HG03066 (cell line): Measurements from ENCODE around the gene SVBP.

Experiments
- ATAC-seq: cut with Tn5 transposase; IDR thresholded peaks from one replicate; pipeline ENCODE4 v1.9.1; 2021; ENCODE audit warnings: low read depth; ENCODE audit not compliant: unreplicated experiment

The SVBP gene

DNA sequence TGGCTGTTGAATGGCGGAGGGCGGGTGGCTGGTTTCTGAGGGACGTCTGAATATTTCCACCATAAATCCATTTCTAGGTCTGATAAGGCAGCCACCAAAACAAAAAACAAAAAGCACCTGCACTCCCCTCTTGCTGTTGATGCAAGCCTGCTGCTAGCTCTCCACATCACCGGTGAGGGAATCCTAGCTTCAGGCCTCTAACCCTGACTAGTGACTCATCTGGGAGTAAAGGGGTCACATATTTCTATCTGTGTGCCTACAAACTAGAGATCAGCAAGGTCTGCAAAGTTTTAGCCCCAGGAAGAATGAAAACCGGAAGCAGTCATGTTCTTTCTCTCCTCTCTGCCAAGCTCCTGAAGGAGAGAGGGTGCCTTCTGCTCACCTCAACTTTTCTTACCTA, 10.6 kb downstream of the SVBP start:
- no peak for ATAC-seq

DNA sequence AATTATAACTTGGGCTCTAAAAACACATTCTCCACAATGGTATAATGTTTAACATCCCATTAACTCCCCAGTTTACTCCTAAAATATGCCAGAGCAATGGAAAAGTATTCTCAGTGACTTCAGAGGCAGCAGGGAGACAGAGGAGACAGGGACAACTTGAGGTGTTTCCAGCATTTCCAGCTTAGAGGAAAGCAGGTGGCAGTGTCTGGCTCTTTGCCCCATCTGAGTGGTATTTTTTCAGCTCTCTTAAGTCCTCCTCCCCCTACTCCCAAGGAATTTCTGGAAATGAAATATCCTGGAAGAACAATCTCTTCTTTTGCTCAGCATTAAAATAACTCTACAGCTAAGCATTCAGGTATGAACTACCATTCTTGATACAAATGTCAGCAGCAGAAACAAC, 11.0 kb downstream of the SVBP start:
- no peak for ATAC-seq

DNA sequence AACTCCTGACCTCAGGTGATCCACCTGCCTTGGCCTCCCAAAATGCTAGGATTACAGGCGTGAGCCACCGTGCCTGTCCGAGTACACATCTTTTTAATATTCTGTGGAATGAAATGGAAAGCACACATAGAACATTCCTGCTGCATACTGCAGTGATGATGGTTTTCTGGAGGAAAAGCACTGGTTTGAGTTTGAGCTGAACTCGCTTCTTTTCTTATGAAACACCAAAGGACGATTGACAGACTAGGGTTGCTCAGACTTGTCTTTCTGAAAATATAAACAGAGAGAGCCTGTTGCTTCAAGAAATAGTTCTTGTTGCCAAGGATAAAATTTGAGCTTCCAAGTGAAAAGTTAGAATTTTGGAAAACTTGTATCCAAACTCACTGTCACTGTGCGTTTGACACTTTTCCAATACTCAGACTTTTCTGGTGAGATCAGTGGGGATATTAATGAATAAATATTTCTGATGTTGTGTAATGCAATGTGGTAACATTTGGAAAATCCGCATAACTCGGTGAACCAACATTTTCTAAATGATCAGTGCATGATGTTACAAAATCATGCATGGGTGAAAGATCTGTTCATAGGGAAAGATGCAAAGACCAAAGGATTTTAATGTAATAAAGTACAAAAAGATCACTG, 15.2 kb downstream of the SVBP start:
- no peak for ATAC-seq

DNA sequence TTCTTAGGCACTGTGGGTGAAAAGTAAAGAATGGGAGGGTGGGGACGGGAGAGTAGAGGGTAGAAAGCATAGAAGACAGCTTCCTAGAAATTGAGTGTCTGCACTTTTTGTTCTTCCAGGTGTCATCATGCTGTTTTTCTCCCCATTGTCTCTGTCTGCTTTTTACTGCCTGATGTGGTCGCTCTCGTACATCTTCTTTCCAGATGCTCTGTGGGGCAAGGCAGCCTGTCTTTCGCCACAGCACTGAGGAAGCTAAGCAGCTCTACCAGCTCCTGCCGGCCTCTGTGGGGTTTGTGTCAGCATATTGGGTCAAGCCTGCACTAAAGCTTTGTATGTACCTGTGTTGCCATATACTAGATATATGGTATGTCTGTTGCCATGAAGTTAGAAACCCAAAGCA, 19.2 kb downstream of the SVBP start:
- no peak for ATAC-seq

DNA sequence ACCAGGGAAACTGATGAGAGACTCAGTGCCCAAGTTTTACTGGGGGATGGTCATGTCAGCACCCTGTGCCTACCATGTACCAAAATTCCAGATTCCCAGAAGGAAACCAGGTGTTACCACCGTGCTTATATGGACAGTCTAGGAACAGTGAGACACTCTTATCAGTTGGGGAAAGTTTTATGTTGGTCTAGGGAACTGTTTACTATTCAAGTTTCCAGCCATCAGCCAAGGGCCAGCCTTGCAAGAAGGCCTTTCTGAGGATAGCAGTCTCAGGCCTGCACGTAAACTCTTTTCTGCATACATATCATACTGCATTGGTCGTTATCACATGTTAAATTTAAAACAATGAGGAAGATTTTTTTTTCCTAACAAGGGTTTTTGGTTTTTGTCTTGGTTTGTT, 19.8 kb downstream of the SVBP start:
- no peak for ATAC-seq

DNA sequence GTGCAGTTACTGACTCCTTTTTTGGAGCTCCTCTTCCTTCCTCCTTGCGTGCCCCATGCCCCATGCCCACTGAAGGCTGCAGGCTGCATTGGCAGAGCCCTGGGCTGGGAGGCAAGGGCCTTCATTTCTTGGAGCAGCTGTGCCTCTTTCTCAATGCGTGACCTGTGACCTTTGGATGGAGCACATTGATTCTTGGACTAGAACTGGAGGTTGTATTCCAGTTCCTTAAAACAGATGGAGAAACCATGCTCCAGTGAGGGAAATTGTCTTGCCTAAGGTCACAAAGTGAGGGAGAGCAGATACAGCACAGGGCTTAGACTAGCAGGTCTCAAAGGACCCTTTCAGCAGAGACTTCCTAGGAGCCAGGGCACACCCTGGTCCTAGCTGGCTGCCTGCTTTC, 23.4 kb downstream of the SVBP start:
- no peak for ATAC-seq

DNA sequence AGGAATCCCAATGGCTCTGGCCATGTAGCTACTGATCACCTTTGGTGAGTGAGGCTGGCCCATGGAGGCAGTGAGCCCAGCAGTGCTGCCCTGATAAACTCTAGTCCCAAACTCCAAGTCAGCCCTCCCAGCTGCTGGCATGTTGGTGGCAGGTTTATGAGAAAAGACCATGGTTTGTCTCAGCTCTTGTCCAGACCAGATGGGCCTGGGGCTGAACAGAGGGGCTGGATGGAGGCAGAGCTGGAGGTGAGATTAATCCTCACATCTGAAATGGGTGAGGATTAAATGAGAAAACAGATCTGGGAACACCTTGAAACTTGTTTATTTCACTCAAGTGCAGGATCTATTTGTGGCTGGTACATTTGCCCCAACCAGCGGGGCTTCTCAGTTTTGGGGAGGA, 29.2 kb downstream of the SVBP start:
- ATAC-seq = no peak

DNA sequence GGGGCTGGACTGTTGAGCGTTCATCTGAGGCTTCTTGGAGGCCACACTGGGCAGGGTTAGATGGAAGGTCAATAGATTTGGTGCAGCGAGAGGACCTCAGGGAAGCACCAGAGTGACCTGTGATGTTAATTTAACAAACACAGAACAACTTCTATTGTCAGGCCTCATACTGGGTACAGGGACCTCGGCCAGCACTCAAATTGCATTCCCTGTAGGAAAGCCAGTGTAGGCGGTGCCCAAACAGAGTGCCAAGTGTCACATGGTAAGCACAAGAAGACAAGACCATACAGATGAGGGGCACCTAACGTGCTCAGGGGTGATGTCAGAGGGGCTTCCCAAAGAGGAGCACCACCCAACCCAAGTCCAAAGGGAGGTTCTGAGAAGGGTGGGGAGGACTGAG, 31.1 kb downstream of the SVBP start:
- no peak for ATAC-seq

DNA sequence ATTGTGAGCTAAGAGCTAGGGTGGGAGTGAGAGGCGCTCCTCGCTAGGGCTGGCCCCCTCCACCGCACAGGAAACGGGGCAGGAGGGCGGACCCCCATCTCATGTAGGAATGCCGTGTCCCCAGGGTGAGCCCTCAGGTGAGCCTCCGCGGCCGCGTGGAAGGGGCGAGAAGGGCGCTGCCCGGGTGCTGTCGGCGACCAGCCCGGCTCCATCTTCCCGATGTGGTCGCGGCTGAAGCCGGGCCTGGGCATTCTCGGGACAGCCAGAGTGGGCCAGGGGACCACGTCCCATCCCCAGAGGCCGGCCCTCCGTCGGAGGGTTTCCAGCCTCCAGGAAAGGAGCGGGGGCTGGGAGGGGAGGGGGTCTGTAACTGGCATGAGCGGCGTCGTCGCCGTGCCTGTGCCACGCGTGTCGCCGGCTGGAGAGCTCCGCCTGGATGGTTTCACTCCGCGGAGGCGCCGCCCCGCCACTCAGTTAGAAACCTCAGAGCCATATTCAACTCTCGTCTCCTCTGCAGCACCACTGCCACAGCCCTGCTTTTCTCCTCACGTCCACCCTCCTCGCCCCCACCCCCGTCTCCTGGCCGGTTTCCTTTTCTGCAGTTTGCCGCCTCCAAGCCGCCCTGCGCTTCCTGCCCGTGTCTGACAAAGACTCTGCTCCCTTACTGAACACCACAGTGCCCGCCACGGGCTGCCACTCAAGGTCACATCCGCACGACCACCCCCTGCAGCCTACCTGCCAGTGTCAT, 32.1 kb downstream of the SVBP start, which contains the start of gene TMEM269:
Gene TMEM269 (plus strand): TSS at position 46 of the 748 bp plus-strand sequence. CDS start 4,903 bp downstream, outside the sequence.
- no peak for ATAC-seq

DNA sequence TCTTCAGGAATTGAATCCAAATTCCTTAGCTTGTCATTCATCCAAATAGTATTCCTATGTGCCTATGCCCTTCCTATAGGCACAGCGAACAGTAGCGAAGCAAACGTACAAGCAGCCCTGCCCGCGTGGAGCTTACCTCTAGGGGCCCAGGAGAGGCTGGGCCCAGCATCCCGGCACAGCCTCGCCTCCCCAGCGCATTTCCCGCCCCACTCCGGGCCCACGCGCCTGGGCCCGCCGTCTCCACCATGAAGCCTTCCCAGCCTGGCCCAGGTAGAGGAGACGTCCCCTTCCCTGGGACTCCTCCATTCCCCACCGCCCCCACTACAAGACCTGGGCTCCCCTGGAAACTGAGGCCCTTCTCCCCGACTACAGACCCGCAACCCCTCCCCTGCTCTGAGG, 32.7 kb downstream of the SVBP start:
- ATAC-seq = no peak

DNA sequence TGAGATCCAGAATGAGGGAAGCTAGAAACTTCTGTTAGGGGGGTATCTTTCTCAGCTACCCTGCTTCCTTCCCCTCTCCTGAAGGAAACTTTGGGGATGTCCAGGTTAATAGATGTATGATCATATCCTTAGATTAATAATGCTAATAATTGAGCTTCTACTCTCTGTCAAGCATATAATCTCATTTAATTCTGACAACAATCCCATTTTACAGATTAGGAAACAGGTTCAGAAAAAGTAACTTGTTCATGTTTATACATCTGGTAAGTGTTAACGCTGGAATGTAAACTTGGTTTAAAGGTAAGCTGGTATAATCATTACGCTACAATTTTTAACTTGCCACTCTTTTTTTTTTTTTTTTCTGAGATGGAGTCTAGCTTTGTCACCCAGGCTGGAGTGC, 34.1 kb downstream of the SVBP start:
- no peak for ATAC-seq

DNA sequence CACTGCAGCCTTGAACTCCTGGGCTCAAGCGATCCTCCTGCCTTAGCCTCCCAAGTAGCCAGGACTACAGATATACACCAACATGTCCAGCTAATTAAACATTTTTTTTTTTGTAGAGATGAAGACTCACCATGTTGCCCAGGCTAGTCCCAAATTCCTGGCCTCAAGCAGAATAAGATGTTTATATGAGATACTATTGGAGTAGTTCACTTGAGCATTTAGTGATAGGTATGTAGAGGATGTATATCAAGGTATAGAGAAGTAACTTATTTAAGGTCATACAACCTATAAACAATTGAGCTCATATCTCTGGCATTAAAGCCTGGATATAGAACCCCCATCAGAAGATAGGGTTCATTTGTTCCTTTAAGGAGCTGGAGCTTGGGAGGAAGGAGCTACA, 37.0 kb downstream of the SVBP start:
- no peak for ATAC-seq

DNA sequence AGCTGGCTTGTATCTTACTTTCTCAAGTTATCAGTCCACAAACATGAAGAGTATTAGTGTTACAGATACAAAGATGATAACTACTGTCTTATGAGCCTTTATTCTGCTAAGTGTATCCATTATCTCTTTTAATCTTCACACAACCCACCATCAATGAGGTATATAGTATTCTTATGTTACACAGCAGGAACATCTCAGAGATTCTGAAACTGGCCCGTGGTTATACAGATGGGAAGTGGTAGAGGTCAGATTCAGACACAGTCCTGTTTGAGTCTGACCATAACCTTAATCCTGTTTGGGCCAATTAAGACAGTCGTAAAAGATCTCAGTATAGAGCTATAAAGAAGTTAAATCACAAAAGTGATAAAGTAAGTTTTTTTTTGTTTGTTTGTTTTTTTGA, 37.5 kb downstream of the SVBP start:
- no peak for ATAC-seq

DNA sequence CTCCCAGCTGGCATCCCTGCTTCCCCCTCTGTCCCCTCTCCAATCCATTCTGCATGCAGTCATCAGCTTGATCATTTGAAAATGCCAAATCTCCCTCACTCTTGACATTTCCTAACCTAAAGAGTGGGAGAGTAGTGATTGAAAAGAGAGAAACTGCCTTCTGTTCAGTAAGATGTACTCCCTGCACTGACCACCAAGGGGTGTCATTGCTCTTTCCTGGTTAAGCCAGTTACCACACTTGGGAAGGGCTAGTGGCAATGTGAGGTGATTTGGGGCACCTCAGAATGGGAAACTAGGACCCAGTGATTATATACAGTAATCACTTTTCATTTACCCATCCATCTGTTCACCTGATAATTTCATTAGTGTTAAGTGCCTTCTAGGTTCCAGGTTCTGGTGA, 39.3 kb downstream of the SVBP start:
- no peak for ATAC-seq

DNA sequence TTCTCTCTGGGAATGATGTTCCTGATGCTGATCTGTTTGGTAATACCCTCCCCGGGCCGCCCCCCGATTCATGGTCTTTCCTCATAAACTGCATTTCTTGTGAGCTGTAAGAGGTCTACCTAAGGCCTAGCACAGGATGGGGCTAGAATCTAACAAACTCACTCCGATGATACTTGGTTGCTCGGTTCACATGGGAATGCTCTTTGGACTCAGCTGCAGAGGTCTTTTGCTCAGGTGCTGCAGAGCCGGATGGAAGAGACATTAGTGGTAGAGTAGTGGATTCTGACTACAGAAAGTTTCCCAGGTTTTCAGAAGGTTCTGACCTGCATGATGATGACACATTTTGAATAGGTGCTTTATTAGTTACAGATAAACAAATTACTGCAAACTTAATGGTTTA, 40.7 kb downstream of the SVBP start:
- no peak for ATAC-seq

DNA sequence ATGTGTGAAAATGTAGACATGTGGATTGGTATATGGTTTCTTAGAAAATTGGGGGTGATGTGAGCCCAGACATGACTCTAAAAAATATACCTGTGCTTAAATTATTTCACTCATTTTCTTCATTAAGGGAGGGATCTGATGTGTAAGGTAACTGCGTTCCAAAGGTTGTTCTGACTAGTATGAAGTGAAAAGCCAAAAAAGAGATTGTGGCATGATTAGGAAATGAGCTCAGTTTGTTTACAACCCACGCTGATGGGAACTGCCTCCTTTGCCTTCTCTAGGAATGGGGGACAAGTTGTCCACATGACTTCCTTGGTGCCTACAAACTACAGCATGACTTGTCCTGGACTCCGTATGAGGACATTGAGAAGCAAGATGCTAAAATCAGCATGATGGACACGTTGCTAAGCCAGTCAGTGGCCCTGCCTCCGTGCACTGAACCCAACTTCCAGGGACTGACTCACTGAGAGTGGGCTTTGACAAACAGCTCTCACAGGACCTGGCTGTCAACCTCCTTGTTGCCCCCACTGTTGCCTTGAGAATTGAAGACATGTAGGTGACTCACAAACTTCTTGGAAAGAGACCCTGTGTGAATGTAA, 42.2 kb downstream of the SVBP start:
- no peak for ATAC-seq

DNA sequence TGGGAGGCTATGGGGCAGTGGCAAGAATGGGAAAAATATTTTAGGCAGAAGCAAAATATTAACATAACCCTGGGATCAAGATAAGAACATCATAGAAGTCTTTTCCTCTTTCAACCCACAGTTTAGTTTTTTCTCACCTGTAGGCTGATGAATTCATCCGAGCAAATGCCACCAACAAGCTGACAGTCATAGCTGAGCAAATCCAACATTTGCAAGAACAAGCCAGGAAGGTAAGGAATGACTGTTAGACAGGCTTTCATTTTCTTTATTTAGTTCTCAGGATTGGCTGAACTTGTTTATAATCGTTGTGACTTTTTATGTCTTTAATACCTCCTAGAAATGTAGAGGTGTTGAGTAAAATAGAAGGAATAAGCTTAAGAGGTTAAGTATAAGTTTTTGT, 43.8 kb downstream of the SVBP start:
- no peak for ATAC-seq

DNA sequence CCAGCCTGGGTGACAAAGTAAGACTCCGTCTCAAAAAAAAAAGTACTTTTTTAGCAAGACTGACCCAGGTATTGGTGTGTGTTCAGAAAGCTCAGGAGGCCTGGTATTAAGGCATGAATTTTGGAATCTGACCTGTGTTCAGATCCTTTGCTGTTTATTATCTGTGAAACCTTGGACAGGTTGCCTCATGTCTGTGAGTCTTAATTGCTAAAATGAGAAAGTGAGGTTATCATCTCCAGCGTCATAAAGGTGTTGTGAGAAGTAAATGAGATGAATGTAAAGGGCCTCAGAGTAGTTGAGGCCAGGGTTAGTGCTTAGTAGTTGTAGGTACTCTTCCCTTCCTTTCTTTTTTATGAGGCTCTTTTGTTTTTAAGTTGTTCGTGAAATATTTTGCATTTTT, 47.4 kb downstream of the SVBP start:
- no peak for ATAC-seq

DNA sequence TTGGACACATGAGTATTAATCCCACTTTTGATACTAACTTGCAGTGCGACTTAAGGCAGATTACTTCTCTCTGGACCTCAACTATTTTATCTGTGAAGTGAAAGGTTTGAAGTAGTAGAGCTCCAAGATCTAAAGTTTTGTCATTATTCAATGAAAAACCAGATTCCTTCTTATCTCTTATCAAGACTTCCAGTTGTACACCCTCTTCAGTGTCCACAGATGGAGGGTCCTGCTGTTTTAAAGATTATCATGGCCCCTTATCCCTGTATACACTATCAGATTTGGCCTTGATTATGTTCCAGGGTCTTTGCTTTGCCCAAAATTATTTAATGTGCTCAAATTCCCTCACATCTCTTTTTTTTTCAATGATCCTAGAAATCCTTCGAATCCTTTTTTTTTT, 49.0 kb downstream of the SVBP start:
- ATAC-seq = no peak

DNA sequence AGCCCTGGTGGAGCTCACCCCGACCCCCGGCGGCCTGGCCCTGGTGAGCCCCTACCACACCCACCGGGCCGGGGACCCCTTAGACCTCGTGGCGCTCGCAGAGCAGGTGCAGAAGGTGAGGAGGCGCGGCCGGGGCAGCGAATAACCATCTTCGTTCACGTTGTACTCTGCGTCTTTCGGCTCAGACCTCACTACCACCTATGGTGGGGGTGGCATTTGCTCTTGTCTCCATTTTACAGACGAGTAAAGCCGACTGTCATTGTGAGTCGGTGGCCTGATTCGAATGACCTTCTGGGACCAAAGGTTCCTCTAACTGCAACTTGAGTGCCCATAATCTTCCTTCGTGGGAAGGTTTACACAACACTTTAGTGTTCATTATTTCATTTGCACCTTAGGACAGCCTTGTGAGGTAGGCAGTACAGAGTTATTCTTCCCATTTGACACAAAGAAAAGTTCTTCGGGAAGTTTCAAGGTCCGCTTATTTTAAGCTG, 49.6 kb downstream of the SVBP start:
- ATAC-seq = peak; percentile 19

DNA sequence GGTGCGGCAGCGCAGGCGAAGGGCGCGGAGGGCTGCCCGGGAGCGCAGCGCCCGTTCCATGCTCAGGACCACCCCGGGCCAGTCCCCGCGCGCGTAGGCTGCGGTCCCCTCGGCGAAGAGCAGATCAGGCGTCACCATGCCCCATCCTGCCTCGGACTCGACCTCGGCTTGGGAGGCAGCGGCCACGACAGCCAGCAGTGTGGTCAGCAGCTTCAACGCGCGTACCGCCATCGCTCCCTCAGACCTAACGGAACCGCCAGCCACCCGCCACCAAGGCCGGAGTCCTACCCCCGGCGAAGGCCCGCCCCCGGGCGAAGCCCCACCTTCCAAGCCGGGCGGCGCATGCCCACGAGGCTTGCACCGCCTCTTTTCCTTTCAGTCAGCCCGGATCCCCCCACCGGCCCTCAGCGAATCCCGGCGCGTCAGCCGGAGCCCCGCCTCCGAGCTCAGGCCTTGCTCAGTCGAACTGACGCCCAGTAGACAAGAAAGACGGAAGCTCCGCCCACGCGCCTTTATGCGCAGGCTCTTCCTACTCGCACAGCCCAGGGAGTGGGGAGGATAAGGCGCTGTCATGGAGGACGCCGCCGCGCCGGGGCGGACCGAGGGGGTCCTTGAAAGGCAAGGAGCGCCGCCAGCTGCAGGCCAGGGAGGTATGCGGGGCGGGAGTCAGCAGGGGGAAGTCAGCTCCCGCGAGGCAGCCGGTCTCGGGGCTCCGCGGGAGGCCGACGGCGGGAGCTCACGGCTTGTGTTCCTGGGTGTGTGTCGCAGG, 50.3 kb downstream of the SVBP start, which contains the start of the genes C1orf50 and P3H1:
Gene C1orf50 (plus strand): TSS at position 509 of the 769 bp plus-strand sequence. CDS start 63 bp downstream, at position 572.
Gene P3H1 (minus strand): TSS at position 288 of the 769 bp plus-strand sequence. CDS start 57 bp downstream, at position 231.
- peak; percentile 84 for ATAC-seq
